SH-SY5Y (cell line): ENCODE data around the gene CYSTM1.

Experiments
- GATA2 ChIP-seq: IDR thresholded peaks from 2 replicates; pipeline ENCODE4 v1.6.1; 2011; ENCODE audit warnings: mild to moderate bottlenecking, low read depth, low read length
- GATA3 ChIP-seq: IDR thresholded peaks from 2 replicates; pipeline ENCODE4 v1.6.1; 2011; ENCODE audit warnings: low read depth, mild to moderate bottlenecking, low read length, moderate library complexity

DNA sequence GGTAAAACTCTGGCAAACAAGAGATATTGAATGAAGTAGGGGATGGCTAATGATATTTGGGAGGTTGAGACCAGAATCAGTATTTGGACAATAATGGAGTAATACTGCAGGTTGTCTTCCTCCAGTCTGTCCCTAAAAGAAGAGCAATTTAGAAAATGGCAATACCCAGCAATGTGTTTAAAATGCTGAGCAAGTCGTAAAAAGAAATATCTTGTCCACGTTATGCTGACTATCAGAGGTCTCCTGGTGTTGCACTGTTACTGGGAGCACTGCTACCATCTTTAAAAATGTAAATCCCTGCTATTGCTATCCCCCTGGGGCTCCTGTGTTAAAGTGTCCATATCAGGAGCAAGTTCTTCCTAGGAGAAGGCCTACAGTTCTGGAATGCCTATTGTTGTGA is 10.4 kb downstream of the CYSTM1 start:
- TF ChIP-seq GATA2 (no peak), GATA3 (no peak)
